Right atrium auricular region (tissue), 2 donors: ENCODE results near the gene MRPL52. TPM values are rescaled to one million over a fixed set of nuclear protein-coding genes. Genes with fewer than 3 reads are reported as not detected.

Experiments
- DNase-seq: peaks from one replicate; pipeline ENCODE4 v3.0.0-alpha.2; 2019; ENCODE audit warnings: low spot score
- H3K27ac ChIP-seq, 2 donors: fragments of 200-600 bp; sonication (generic); 1 replicate in 1 of 2; 2 replicates in 1 of 2; pipeline ENCODE4 v1.5.1; 2016 to 2019
- H3K27me3 ChIP-seq, 2 donors: fragments of 200-600 bp; sonication (generic); one replicate each; pipeline versions ENCODE4 v1.5.1 to v1.6.0; 2017 to 2019
- H3K36me3 ChIP-seq: fragments of 200-600 bp; sonication (generic); one replicate; pipeline ENCODE4 v1.5.1; 2016
- H3K4me1 ChIP-seq, 2 donors: fragments of 200-600 bp; sonication (generic); one replicate each; pipeline versions ENCODE4 v1.5.1 to v1.6.0; 2017 to 2019
- H3K4me3 ChIP-seq, 2 donors: fragments of 200-600 bp; sonication (generic); 1 replicate in 1 of 2; 2 replicates in 1 of 2; pipeline ENCODE4 v1.5.1; 2017 to 2019; ENCODE audit warnings: mild to moderate bottlenecking in 1 of 2, moderate library complexity in 1 of 2
- H3K9me3 ChIP-seq, 2 donors: fragments of 200-600 bp; sonication (generic); one replicate each; pipeline ENCODE4 v1.5.1; 2019
- CTCF ChIP-seq, 2 donors: fragments of 200-600 bp; sonication (generic); IDR thresholded peaks; one replicate each; pipeline ENCODE4 v1.5.1; 2019; ENCODE audit warnings: antibody characterized with exemption in 2 of 2
- total RNA-seq, 2 donors: library from RNA; depleted of rRNA; stranded (reverse); fragments of >200 nt; gene quantifications; one replicate each; pipeline ENCODE4 v1.1.0, GENCODE V29; 2016

The MRPL52 gene
- total RNA-seq = 100 to 1,000 TPM in 1 of 2 donors, 10 to 100 TPM in 1; 59.4 to 168 TPM

DNA sequence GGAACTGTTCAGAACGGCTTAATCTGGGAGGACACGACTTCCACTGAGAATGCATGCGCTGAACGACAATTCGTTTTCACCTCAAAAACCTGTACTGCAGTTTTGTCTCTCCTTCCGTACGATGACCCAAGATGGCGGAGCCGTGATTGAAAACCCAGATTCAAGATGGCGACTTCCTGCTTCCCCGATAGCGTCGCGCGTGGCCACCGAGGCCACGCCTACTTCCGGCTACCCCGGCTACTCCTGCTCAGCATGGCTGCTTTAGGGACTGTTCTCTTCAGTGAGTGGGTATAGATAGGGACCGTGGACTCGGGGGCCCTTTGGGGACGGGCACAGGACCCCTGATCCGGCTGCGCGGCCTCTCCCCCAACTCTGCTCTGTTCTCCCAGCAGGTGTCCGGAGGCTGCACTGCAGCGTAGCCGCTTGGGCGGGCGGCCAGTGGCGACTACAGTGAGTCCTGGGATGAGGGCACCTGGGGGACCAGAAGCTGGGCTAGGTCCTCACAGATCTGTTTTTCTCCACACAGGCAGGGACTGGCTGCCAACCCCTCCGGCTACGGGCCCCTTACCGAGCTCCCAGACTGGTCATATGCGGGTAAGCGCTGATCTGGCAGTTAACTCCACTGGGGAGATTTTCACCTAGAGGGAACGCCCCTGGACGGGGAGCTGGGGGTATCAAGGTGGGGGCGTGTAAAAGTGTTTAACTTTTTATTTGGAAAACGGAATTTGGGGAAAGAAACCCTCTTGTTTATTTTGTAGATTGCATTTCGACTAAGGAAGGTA lies at the start of gene MRPL52:
MRPL52 (plus strand) TSS at position 227 of the 782 bp plus-strand sequence; CDS start at position 253, 26 bp downstream.
- DNase-seq = peak; percentile 89
- H3K27me3 ChIP-seq = no peaks in the 10 kb centered on the region
- H3K27ac ChIP-seq = peak within 1 kb of the TSS; percentile 75 to 78
- peaks cover 7% of the 10 kb centered on the region for H3K36me3 ChIP-seq
- H3K4me3 ChIP-seq = peak within 1 kb of the TSS; percentile 74 to 84
- H3K9me3 ChIP-seq = no peaks in the 10 kb centered on the region
- H3K4me1 ChIP-seq = peaks cover 0 to 9% of the 10 kb centered on the region in 2 donors
- TF ChIP-seq CTCF (IDR thresholded peaks at IDR 0.05) = peak in 1 of 2 donors; percentile 33

DNA sequence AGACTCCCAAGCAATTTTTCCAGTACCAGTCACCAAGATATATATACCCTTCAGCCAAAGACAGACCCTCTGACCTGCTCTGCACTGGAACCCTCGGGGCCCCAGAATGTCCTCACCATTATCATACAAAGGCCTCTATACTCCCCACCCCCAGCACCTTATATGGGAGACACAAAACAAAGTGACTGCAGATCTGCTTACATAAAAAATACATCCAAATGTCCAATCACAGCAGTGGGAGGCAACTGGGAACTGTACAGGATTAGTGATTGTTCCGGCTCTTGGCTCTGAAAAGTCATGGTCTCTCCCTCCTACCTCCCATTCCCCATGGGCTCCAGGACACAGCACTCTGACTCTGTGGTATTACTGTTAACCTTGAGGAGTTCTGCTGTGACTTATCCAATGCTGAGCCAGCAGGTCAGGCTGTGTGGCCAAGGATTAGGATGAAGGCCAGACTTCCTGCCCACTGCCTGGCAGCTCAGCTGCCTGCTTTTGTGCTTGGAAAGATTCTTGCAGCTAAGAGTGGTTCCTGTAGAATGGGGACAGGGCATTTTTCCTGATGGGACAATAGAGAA lies 49.5 kb upstream of the MRPL52 start:
- no peak for DNase-seq
- H3K4me1 ChIP-seq = no peaks in the 10 kb centered on the region
- TF ChIP-seq CTCF (IDR thresholded peaks at IDR 0.05) = no peak
- H3K4me3 ChIP-seq = no peak overlapping the region
- no peaks in the 10 kb centered on the region for H3K9me3 ChIP-seq
- no peak overlapping the region for H3K27ac ChIP-seq
- H3K36me3 ChIP-seq = no peaks in the 10 kb centered on the region
- no peaks in the 10 kb centered on the region for H3K27me3 ChIP-seq

DNA sequence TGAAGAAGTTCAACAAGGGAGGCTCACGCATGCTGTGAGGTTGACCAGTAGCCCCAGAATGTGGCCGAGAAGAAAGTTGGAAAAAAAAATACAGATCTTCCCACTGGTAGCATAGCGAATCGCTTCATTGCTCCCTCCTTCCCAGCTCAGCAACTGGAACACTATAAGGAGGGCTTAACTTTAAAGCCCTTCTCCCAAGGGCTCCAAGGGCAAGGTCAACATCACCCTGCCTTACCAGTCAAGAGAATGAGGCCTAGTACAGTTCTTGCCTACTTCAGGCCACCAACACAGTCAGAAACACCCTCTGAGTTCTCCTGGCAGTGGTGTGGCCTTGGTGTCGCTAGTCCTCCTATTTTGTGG lies 48.8 kb upstream of the MRPL52 start:
- DNase-seq = no peak
- Histone ChIP-seq H3K9me3 (no peaks in the 10 kb centered on the region), H3K4me1 (no peaks in the 10 kb centered on the region), H3K27me3 (no peaks in the 10 kb centered on the region), H3K27ac (no peak overlapping the region), H3K36me3 (no peaks in the 10 kb centered on the region), H3K4me3 (no peak overlapping the region)
- no peak for TF ChIP-seq CTCF (IDR thresholded peaks at IDR 0.05)

DNA sequence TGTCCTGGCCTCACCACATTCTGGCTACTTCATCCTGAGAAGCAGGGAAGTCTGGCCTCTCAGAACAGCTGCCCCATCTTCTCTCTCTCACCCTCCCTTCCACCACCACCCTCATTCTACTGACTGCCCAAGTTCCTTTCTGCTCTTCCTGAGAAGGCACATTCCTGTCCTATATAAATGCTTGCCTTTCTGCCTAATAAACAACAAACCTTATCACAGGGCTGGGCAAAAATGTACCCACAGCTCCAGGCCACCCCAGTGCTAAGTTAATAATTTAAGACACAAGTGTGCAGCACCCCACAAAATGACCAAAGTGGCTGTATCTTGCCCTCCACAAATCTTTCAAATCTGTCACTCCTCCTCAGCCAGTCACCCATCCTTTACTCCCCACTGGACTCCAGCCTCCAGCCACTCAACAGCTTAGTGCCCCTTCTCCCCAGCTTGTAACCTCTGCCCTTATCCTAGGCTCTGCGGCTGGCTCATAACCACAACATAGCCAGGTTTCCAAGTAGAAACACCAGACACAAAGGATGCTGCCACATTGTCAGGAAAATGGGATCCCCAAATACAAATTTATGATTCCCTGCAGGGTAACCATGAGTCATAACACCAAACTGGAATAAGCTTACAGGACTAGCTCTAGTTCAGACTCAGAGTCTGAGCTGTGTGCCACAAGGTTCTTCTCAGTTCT lies 48.2 kb upstream of the MRPL52 start:
- TF ChIP-seq CTCF (IDR thresholded peaks at IDR 0.05) = no peak

GRCh38 chr14:22786685-22787084 lies 43.0 kb upstream of the MRPL52 start:
- TF ChIP-seq CTCF (IDR thresholded peaks at IDR 0.05) = no peak
- Histone ChIP-seq H3K36me3 (no peaks in the 10 kb centered on the region), H3K27me3 (no peaks in the 10 kb centered on the region), H3K9me3 (no peaks in the 10 kb centered on the region), H3K4me1 (no peaks in the 10 kb centered on the region), H3K4me3 (no peak overlapping the region), H3K27ac (no peak overlapping the region)
- DNase-seq = no peak

More for the DNA sequence above, 48.2 kb upstream of the MRPL52 start:
- no peaks in the 10 kb centered on the region for H3K36me3 ChIP-seq
- H3K9me3 ChIP-seq = no peaks in the 10 kb centered on the region
- no peaks in the 10 kb centered on the region for H3K27me3 ChIP-seq
- H3K27ac ChIP-seq = no peak overlapping the region
- DNase-seq = no peak
- no peaks in the 10 kb centered on the region for H3K4me1 ChIP-seq
- H3K4me3 ChIP-seq = no peak overlapping the region
